D721Med (cell line): Measurements from ENCODE around the gene RPS25.

Experiments used
- DNase-seq: peaks from one replicate; pipeline ENCODE4 v3.0.0; 2011; ENCODE audit warnings: low spot score; ENCODE audit not compliant: insufficient read length
- FAIRE-seq: peaks from 2 replicates; lab custom pipeline; 2011; peaks lifted over from hg19 to GRCh38; lab: Jason Lieb, UNC
- CTCF ChIP-seq: IDR thresholded peaks from 2 replicates; pipeline ENCODE4 v1.5.1; 2012; ENCODE audit warnings: mild to moderate bottlenecking, control low read depth; ENCODE audit not compliant: insufficient read depth; ENCODE audit errors: missing control alignments

RPS25 gene

GRCh38 chr11:119014209-119014924 lies 3.8 kb downstream of the RPS25 start:
- DNase-seq: no peak

GRCh38 chr11:119012629-119013170 lies 5.4 kb downstream of the RPS25 start:
- DNase-seq: no peak
- FAIRE-seq: no peak
- no peak for TF ChIP-seq CTCF

More at GRCh38 chr11:119014209-119014924, 3.8 kb downstream of the RPS25 start:
- no peak for FAIRE-seq
- no peak for TF ChIP-seq CTCF

- FAIRE-seq (no peak), DNase-seq (no peak)
- TF ChIP-seq CTCF: no peak
These were observed 6.6 kb downstream of the RPS25 start for GRCh38 chr11:119011476-119012053.

- no peak for TF ChIP-seq CTCF
- FAIRE-seq: no peak
- DNase-seq: no peak
These were observed 11.5 kb downstream of the RPS25 start for GRCh38 chr11:119006656-119007055.

- TF ChIP-seq CTCF: no peak
- DNase-seq: no peak
- no peak for FAIRE-seq
These were observed 17.2 kb downstream of the RPS25 start for GRCh38 chr11:119000906-119001305.

GRCh38 chr11:118998822-118999221 lies 19.3 kb downstream of the RPS25 start:
- DNase-seq: no peak
- FAIRE-seq: no peak
- TF ChIP-seq CTCF: no peak

- no peak for FAIRE-seq
- TF ChIP-seq CTCF: no peak
- no peak for DNase-seq
These were observed 19.8 kb downstream of the RPS25 start for GRCh38 chr11:118998388-118998717.
